DND-41 (cell line): Measurements from ENCODE around the gene PPP6R2.

Source experiments
- EZH2 ChIP-seq: IDR thresholded peaks from 3 replicates; pipeline ENCODE4 v1.6.1; 2012; ENCODE audit warnings: borderline replicate concordance, low read depth, mild to moderate bottlenecking, moderate library complexity, low read length, inconsistent platforms; ENCODE audit not compliant: severe bottlenecking
- TF ChIP-seq, protein P1 (sequence below): IDR thresholded peaks from 2 replicates; pipeline ENCODE4 v1.5.1; 2012; ENCODE audit warnings: borderline replicate concordance, low read length, moderate library complexity, mild to moderate bottlenecking; ENCODE audit not compliant: poor library complexity, severe bottlenecking; ENCODE audit errors: extremely low read depth

DNA sequence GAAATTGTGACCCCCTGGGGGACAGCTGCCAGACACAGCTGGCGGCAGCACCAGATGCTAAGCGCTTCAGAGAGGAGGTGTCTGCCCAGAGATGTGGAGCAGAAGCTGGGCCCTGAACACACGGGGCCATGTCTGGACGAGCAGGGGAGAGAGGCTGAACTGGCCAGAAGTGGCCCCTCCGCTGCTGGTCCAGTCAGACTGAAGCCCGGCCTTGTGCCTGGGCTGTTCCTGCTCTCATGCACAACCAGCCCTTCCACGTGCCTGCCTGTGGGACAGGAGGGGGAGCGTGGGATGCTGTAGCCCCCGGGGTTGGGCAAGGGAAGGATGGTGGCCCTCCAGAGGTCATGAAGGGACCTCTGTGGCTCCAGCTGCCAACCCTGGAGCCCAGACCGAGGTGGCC, 140.0 kb downstream of the PPP6R2 start:
- TF ChIP-seq, protein P1, sequence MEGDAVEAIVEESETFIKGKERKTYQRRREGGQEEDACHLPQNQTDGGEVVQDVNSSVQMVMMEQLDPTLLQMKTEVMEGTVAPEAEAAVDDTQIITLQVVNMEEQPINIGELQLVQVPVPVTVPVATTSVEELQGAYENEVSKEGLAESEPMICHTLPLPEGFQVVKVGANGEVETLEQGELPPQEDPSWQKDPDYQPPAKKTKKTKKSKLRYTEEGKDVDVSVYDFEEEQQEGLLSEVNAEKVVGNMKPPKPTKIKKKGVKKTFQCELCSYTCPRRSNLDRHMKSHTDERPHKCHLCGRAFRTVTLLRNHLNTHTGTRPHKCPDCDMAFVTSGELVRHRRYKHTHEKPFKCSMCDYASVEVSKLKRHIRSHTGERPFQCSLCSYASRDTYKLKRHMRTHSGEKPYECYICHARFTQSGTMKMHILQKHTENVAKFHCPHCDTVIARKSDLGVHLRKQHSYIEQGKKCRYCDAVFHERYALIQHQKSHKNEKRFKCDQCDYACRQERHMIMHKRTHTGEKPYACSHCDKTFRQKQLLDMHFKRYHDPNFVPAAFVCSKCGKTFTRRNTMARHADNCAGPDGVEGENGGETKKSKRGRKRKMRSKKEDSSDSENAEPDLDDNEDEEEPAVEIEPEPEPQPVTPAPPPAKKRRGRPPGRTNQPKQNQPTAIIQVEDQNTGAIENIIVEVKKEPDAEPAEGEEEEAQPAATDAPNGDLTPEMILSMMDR = no peak
- no peak for TF ChIP-seq EZH2
